CD4-positive, alpha-beta T cell (primary cell): ENCODE results near the gene PAOX. TPM values are rescaled to one million over a fixed set of nuclear protein-coding genes. Genes with fewer than 3 reads are reported as not detected.

Experiments
- ATAC-seq: fragments of 200-7000 bp; cut with Tn5 transposase; one replicate; pipeline ENCODE4 v1.10.0; 2022; ENCODE audit warnings: mild to moderate bottlenecking; ENCODE audit not compliant: poor library complexity
- CTCF ChIA-PET: fragments of 350-600 bp; sonication (Branson Sonifier 250); formaldehyde crosslinking; loops from one replicate; lab custom pipeline; 2021; ENCODE audit warnings: antibody characterized with exemption, inconsistent platforms; lab: Charles Lee
- POLR2A ChIA-PET: fragments of 350-600 bp; sonication (Branson Sonifier 250); formaldehyde crosslinking; loops from one replicate; lab custom pipeline; 2021; ENCODE audit warnings: antibody characterized with exemption, inconsistent platforms; lab: Charles Lee
- DNase-seq, 14 experiments: peaks; one replicate each; pipeline ENCODE4 v3.0.0-alpha.2; 2013 to 2020; ENCODE audit warnings: mixed read lengths in 2 of 14
- H3K27ac ChIP-seq, 2 donors: one replicate each; pipeline versions ENCODE4 v1.5.1 to v1.7.0; 2013; ENCODE audit warnings: low read length in 2 of 2, low read depth in 1 of 2, mild to moderate bottlenecking in 1 of 2
- H3K27me3 ChIP-seq, 2 experiments: 1 replicate in 1 of 2; 2 replicates in 1 of 2; pipeline versions ENCODE4 v1.6.1 to v1.7.0; 2013; ENCODE audit warnings: low read length in 2 of 2, control low read depth in 1 of 2, mild to moderate bottlenecking in 1 of 2, moderate library complexity in 1 of 2; ENCODE audit not compliant: insufficient read depth in 2 of 2, control insufficient read depth in 1 of 2
- H3K36me3 ChIP-seq: one replicate; pipeline ENCODE4 v1.6.1; 2013; ENCODE audit warnings: low read length, control low read depth; ENCODE audit not compliant: insufficient read depth
- H3K4me1 ChIP-seq: one replicate; pipeline ENCODE4 v1.6.1; 2013; ENCODE audit warnings: low read length, control low read depth; ENCODE audit not compliant: insufficient read depth
- H3K4me3 ChIP-seq: one replicate; pipeline ENCODE4 v1.5.1; 2013; ENCODE audit warnings: mild to moderate bottlenecking, low read length, moderate library complexity
- H3K9me3 ChIP-seq, 2 experiments: 1 replicate in 1 of 2; 2 replicates in 1 of 2; pipeline versions ENCODE4 v1.6.1 to v1.7.0; 2013; ENCODE audit warnings: low read length in 2 of 2, mild to moderate bottlenecking in 2 of 2, control low read depth in 1 of 2, moderate library complexity in 1 of 2; ENCODE audit not compliant: control insufficient read depth in 1 of 2, insufficient read depth in 1 of 2
- H3K27ac Mint-ChIP-seq: one replicate; pipeline ENCODE4 v1.8.0; 2020; ENCODE audit warnings: mixed read lengths
- H3K27me3 Mint-ChIP-seq: one replicate; pipeline ENCODE4 v1.8.0; 2021; ENCODE audit warnings: mixed read lengths
- H3K36me3 Mint-ChIP-seq: one replicate; pipeline ENCODE4 v1.8.0; 2021; ENCODE audit warnings: low read depth, mixed read lengths
- H3K4me1 Mint-ChIP-seq: one replicate; pipeline ENCODE4 v1.8.0; 2021; ENCODE audit warnings: low read depth, mixed read lengths
- H3K4me3 Mint-ChIP-seq: one replicate; pipeline ENCODE4 v1.8.0; 2020; ENCODE audit warnings: mild to moderate bottlenecking, mixed read lengths
- H3K9me3 Mint-ChIP-seq: one replicate; pipeline ENCODE4 v1.8.0; 2020; ENCODE audit warnings: mixed read lengths
- intact Hi-C, 2 experiments: fragments of 100-400 bp; cut with DNase I in 1 of 2; cut with micrococcal nuclease in 1 of 2; formaldehyde crosslinking; loops; one replicate each; pipeline versions ENCODE4 v1.15.1 to v1.9.0; 2023 to 2025; cut with DNase I, micrococcal nuclease
- total RNA-seq, 174 experiments: library from RNA in 2 of 174; stranded (reverse) in 2 of 174; gene quantifications; one replicate each; pipeline ENCODE4 v1.2.3 and lab custom pipeline; 2021 to 2026
- TF ChIP-seq, protein P1 (sequence below): fragments of 200-600 bp; IDR thresholded peaks from one replicate; pipeline ENCODE4 v1.8.0; 2022; ENCODE audit warnings: antibody characterized with exemption, mild to moderate bottlenecking

Gene PAOX
- total RNA-seq, 2 experiments from 2014 or later = 1.9 to 2.6 TPM

DNA sequence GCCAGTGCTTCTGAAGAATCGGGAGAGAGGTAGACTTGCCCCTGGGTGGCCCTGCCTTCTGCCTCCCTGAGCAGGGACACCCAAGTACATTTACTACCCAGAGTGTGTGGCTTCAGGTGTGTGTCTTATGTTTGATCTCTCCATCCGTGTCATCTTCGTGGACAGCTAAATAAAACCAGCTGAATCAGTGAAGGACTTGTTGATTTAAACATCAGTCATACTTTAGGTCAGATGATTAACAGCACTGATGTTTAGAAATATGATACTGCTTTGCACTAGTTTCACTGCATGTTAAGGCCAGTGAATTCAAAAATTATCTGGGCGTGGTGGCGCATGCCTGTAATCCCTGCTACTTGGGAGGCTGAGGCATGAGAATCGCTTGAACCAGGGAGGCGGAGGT, 18.9 kb downstream of the PAOX start:
- TF ChIP-seq, protein P1, sequence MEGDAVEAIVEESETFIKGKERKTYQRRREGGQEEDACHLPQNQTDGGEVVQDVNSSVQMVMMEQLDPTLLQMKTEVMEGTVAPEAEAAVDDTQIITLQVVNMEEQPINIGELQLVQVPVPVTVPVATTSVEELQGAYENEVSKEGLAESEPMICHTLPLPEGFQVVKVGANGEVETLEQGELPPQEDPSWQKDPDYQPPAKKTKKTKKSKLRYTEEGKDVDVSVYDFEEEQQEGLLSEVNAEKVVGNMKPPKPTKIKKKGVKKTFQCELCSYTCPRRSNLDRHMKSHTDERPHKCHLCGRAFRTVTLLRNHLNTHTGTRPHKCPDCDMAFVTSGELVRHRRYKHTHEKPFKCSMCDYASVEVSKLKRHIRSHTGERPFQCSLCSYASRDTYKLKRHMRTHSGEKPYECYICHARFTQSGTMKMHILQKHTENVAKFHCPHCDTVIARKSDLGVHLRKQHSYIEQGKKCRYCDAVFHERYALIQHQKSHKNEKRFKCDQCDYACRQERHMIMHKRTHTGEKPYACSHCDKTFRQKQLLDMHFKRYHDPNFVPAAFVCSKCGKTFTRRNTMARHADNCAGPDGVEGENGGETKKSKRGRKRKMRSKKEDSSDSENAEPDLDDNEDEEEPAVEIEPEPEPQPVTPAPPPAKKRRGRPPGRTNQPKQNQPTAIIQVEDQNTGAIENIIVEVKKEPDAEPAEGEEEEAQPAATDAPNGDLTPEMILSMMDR = no peak
- ChIA-PET CTCF (no interaction called here), POLR2A (no interaction called here)
- Histone ChIP-seq H3K9me3 (no peaks in the 10 kb centered on the region), H3K27ac (no peak overlapping the region), H3K4me3 (no peak overlapping the region), H3K4me1 (peaks cover 36% of the 10 kb centered on the region), H3K36me3 (peaks cover 66% of the 10 kb centered on the region), H3K27me3 (no peaks in the 10 kb centered on the region)
- peak overlapping the region; percentile 24 for H3K27ac Mint-ChIP-seq
- peak overlapping the region; percentile 25 for H3K4me3 Mint-ChIP-seq
- H3K27me3 Mint-ChIP-seq = no peaks in the 10 kb centered on the region
- no peak for DNase-seq
- no peaks in the 10 kb centered on the region for H3K9me3 Mint-ChIP-seq
- peaks cover 20% of the 10 kb centered on the region for H3K4me1 Mint-ChIP-seq
- intact Hi-C loops = no loop called here
- H3K36me3 Mint-ChIP-seq = peaks cover 70% of the 10 kb centered on the region
- ATAC-seq = no peak

DNA sequence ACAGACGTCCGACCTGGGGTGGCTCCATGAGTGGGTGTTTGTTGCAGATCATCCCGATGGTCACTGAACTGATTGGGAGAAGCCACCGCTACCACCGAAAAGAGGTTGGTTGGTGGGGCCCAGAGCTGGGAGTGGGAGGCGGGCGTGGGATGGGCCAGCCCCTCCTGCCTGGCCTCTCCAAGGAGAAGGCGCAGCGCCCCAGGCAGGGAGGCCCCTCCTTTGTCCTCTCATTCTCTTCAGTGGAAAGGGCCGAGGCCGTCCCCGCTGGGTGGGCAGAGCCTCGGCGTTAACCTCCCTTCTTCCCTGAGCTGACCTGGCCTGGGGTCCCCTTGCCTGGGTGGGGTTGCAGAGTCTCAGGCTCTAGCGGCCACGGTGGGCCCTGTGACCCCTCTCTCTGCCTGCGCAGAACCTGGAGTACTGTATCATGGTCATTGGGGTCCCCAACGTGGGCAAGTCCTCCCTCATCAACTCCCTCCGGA, 20.1 kb downstream of the PAOX start:
- peaks cover 15% of the 10 kb centered on the region for H3K4me1 Mint-ChIP-seq
- H3K27ac ChIP-seq = no peak overlapping the region
- H3K4me3 Mint-ChIP-seq = no peak overlapping the region
- DNase-seq (no peak), ATAC-seq (no peak)
- H3K4me1 ChIP-seq = peaks cover 30% of the 10 kb centered on the region
- intact Hi-C loops = no loop called here
- no peaks in the 10 kb centered on the region for H3K9me3 Mint-ChIP-seq
- TF ChIP-seq, protein P1 = no peak
- H3K4me3 ChIP-seq = no peak overlapping the region
- no peaks in the 10 kb centered on the region for H3K27me3 Mint-ChIP-seq
- H3K36me3 Mint-ChIP-seq = peaks cover 80% of the 10 kb centered on the region
- POLR2A ChIA-PET = interaction anchor here (1.6 kb wide), 1 partner anchor 63 kb away, joined by 3 read pairs; the partner anchor contains the start of gene CALY
- CTCF ChIA-PET = no interaction called here
- no peaks in the 10 kb centered on the region for H3K9me3 ChIP-seq
- no peaks in the 10 kb centered on the region for H3K27me3 ChIP-seq
- no peak overlapping the region for H3K27ac Mint-ChIP-seq
- H3K36me3 ChIP-seq = peaks cover 74% of the 10 kb centered on the region

DNA sequence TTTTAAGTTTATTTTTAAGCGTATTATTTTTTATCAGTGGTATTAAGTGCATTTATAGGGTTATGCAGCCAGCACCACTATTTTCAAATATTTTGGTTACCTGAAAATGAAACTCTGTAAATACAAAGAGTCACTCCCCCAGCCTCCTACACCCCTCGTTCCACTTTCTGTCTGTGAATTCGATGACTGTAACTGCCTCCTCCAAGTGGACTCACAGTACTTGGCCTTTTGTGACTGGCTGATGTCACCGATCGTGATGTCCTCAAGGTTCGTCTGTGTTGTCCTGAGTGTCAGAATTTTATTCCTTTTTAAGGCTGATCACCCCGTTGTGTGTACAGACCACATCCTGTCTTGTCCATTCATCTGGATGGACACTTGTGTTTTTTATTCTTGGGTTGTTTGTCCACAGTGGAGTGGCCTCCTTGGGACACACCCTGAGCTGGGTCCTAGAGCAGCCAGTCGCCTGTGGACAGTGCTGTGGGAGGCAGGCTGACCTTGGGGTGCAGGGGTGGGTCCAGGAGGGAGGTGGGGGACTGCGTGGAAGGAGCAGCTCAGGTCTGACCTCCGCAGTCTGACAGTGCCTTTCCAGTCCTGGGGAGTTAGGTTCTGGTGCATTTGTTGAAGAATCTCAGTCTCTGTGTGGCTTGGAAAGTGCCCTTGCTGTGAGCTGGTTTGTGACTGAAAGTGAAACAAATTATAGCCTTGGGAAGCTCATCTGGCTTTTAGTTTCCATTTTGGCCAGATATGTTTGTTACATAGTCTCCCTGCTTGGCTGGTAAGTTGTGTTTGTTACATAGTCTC, 21.8 kb downstream of the PAOX start:
- Histone ChIP-seq H3K4me3 (no peak overlapping the region), H3K4me1 (peaks cover 15% of the 10 kb centered on the region), H3K9me3 (no peaks in the 10 kb centered on the region), H3K27ac (no peak overlapping the region), H3K36me3 (peaks cover 82% of the 10 kb centered on the region), H3K27me3 (no peaks in the 10 kb centered on the region)
- ATAC-seq = no peak
- CTCF ChIA-PET = no interaction called here
- H3K36me3 Mint-ChIP-seq = peaks cover 83% of the 10 kb centered on the region
- H3K4me3 Mint-ChIP-seq = no peak overlapping the region
- peak in 1 of 14 experiments; percentile 25 for DNase-seq
- H3K27me3 Mint-ChIP-seq = no peaks in the 10 kb centered on the region
- H3K4me1 Mint-ChIP-seq = peaks cover 17% of the 10 kb centered on the region
- no peaks in the 10 kb centered on the region for H3K9me3 Mint-ChIP-seq
- POLR2A ChIA-PET = interaction anchor here (1.0 kb wide), 1 partner anchor 21 kb away, joined by 3 read pairs; no protein-coding TSS in a partner anchor
- TF ChIP-seq, protein P1 = no peak
- H3K27ac Mint-ChIP-seq = no peak overlapping the region
- intact Hi-C loops = no loop called here
